ENCODE measurements around the gene LAMTOR3.

DNA sequence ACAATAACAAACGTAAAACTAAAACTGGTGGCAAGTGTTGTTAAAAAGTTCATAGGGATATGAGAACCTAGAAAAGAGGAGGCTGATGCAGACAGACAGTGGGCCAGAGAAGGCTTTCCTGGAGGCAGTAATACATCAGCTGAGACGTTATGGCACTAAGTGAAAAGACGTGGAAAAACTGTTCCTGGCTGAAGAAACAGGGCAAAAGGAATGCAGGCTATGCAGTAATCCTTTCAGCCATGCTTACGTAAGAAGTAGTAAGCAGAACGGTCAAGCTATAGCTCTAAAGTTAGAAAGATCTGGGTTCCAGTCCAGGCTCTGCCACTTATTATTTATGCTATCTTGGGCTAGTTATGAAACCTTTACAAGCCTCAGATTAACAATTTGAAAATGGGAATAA lies 6.4 kb downstream of the LAMTOR3 start:
- no peak for TF ChIP-seq GATA3 (IDR thresholded peaks at IDR 0.05; ENCODE audit: low read depth, low read length)
- no peak for TF ChIP-seq GATA2 (IDR thresholded peaks at IDR 0.05; ENCODE audit: low read depth, low read length)
